ENCODE measurements around the gene RUSC2. TPM values are rescaled to one million over a fixed set of nuclear protein-coding genes. Genes with fewer than 3 reads are reported as not detected.

RUSC2 gene
- total and polyA plus RNA-seq, 7 donors: 34.4 to 101 (median 53.9) TPM

- Histone ChIP-seq H3K36me3 (ENCODE audit: insufficient read depth in 1 of 2, low read depth in 1 of 2) (no peaks in the 10 kb centered on the region), H3K9me3 (no peaks in the 10 kb centered on the region), H3K4me1 (no peaks in the 10 kb centered on the region), H3K27me3 (ENCODE audit: insufficient read depth in 3 of 3, low read length in 2 of 3) (no peaks in the 10 kb centered on the region), H3K4me3 (no peak overlapping the region), H3K27ac (no peak overlapping the region)
- ATAC-seq (no peak), DNase-seq (no peak)
- TF ChIP-seq, protein P1, sequence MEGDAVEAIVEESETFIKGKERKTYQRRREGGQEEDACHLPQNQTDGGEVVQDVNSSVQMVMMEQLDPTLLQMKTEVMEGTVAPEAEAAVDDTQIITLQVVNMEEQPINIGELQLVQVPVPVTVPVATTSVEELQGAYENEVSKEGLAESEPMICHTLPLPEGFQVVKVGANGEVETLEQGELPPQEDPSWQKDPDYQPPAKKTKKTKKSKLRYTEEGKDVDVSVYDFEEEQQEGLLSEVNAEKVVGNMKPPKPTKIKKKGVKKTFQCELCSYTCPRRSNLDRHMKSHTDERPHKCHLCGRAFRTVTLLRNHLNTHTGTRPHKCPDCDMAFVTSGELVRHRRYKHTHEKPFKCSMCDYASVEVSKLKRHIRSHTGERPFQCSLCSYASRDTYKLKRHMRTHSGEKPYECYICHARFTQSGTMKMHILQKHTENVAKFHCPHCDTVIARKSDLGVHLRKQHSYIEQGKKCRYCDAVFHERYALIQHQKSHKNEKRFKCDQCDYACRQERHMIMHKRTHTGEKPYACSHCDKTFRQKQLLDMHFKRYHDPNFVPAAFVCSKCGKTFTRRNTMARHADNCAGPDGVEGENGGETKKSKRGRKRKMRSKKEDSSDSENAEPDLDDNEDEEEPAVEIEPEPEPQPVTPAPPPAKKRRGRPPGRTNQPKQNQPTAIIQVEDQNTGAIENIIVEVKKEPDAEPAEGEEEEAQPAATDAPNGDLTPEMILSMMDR (IDR thresholded peaks at IDR 0.05): no peak
- intact Hi-C loops (cut with DNase I): no loop called here
- WGBS, 3 donors: 85 to 92% (median 92%) methylated on average over 2 of the region's 2 CpGs
Observed at GRCh38 chr9:35452481-35452880, 37.4 kb upstream of the RUSC2 start.

GRCh38 chr9:35453786-35454185 is 36.1 kb upstream of the RUSC2 start:
- WGBS, 3 donors: 78 to 83% (median 78%) methylated on average over 2 of the region's 2 CpGs
- Histone ChIP-seq H3K36me3 (ENCODE audit: insufficient read depth in 1 of 2, low read depth in 1 of 2) (no peaks in the 10 kb centered on the region), H3K4me3 (no peak overlapping the region), H3K9me3 (no peaks in the 10 kb centered on the region), H3K27ac (no peak overlapping the region), H3K4me1 (no peaks in the 10 kb centered on the region), H3K27me3 (ENCODE audit: insufficient read depth in 3 of 3, low read length in 2 of 3) (no peaks in the 10 kb centered on the region)
- DNase-seq (no peak), ATAC-seq (no peak)
- intact Hi-C loops (cut with DNase I): no loop called here
- TF ChIP-seq, protein P1 (IDR thresholded peaks at IDR 0.05): no peak

DNA sequence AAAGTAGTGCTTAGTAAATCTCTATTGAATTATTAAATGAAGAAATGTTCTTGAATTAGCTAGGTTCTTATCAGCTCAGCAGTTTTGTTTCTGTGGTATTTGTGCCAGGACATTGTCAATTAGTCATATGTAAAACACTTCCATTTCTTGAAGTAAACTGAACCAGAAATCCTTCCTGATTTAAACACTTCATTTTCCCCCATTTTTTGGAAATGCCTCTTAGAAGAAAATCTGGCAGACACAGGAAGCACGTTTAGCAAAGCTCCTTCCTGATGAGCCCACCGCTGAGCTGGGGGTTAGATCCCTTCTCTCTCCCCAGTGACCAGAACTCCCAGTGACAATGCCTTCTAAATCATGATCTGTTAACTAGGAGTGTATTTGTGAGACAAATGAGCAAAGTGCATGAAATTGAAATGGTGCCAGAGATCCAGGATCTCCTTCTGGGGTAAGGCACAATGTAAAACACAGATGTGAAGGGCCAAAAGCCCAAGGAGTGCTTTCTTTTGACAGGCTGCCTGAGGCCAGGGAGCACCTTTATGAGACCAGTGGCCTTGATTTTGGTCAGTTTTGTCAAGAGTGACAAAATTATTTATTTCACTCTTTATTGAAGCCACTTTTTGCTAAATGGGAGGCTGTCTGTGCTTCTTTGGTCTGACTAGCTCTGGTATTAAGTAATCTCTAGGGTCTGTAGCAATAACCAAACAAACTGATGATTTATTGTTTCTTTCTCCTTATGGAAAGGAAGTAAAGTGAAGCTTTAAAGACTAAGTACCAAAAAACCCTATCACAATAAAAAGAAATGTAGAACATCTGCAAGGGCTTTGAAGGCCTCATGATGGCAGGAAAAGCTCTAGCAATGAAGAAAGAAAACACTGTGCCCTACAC is 25.5 kb upstream of the RUSC2 start:
- TF ChIP-seq, protein P1 (IDR thresholded peaks at IDR 0.05): no peak
- Histone ChIP-seq H3K36me3 (ENCODE audit: insufficient read depth in 1 of 2, low read depth in 1 of 2) (no peaks in the 10 kb centered on the region), H3K27me3 (ENCODE audit: insufficient read depth in 3 of 3, low read length in 2 of 3) (peaks cover 0 to 3% (median 0%) of the 10 kb centered on the region in 3 donors), H3K4me3 (no peak overlapping the region), H3K4me1 (no peaks in the 10 kb centered on the region), H3K27ac (no peak overlapping the region), H3K9me3 (no peaks in the 10 kb centered on the region)
- 27 to 30% (median 28%) methylated on average over 2 of the region's 2 CpGs for WGBS, 3 donors
- ATAC-seq (no peak), DNase-seq (no peak)
- intact Hi-C loops (cut with DNase I): loop anchor here in 1 of 2 donors (10.0 kb wide), 1 partner anchor 60 kb away; no protein-coding TSS in a partner anchor

- ATAC-seq (no peak), DNase-seq (no peak)
- Histone ChIP-seq H3K4me1 (no peaks in the 10 kb centered on the region), H3K36me3 (ENCODE audit: insufficient read depth in 1 of 2, low read depth in 1 of 2) (no peaks in the 10 kb centered on the region), H3K27me3 (ENCODE audit: insufficient read depth in 3 of 3, low read length in 2 of 3) (peaks cover 0 to 3% (median 0%) of the 10 kb centered on the region in 3 donors), H3K4me3 (no peak overlapping the region), H3K9me3 (no peaks in the 10 kb centered on the region), H3K27ac (no peak overlapping the region)
- intact Hi-C loops (cut with DNase I): loop anchor here (10.0 kb wide), 3 partner anchors 86 to 566 kb away; no protein-coding TSS in a partner anchor
- TF ChIP-seq, protein P1 (IDR thresholded peaks at IDR 0.05): no peak
- WGBS, 3 donors: 87 to 97% (median 89%) methylated on average over 1 of the region's 1 CpG
Observed at GRCh38 chr9:35470340-35470739, 19.6 kb upstream of the RUSC2 start.
